ENCODE measurements around the gene RBM20.
"Not testable (repeated sequence)": the region's sequence is repeated elsewhere in the genome, so short reads cannot be mapped to it uniquely, and the experiment has no call there.

The RBM20 gene

DNA sequence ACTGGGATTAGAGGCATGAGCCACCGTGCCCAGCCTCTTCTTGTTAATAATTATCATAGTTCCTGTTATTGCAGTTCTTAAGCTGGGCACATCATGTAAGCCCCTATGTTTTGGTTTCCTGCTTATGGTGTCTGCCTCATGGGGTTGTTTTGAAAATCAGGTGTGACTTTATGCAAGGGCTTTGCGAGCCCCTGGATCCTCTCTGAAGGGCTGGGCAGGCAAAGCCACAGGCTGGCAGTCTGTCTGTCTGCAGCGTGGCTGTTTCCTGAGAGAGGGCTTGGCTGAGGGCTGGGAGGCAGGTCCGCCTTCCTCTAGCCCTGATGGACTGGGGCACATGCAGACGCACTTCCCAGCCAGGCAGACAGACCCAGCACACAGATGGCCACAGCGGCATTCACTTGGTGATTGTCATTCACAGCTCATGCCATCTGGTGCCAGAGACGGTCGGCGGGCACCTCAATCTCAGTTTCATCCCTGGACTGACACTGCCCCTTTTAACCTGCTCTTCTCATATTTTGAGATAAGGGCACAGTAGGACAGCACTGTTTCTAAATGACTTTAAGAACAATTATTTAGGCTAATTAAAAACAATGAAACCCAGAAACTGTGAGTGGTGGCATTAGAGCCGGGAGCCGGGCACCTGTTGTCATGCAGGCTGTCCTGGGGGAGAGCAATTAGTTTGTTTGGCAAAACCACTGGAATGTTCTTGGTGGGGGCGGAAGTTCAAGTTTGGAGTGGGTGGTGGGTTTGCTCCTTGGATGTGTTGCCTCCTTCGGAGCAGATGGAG is 35.5 kb downstream of the RBM20 start:
- no peak for DNase-seq

DNA sequence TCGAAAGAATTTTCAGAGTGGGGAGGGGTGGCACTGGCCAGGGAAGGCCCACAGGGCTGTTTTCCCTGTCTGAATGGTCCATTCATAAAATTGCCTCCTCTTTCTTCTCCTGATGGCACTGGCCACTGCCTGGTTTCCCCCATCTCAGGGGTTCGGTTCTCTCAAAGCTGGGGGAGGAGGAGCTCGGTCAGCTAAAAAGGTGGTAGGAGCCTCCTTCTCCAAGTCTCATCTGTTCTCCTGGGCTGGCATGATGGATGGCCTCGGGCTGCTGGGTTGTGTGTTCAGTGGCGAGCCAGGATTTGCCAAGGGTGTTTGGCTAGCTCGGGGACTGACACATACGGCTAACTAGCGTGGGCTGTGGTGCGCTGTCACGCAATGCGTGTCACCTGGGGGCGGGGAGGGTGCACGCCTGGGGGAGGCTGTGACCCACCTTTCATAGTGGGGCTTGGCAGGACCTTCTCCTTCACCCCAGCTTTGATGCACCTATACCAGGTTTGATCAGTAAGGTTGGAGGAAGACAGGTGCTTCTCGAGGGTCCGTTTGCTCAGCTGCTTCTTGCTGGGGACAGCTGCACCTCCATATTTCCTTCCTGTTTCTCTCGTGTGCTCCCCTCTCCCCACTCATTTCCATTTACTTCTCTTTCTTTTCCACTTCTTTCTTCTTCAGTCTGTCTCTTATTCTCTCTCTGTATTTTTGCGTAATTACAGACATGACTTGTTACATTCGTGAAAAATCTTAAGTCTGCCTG is 36.3 kb downstream of the RBM20 start:
- no peak for DNase-seq

GRCh38 chr10:110681023-110681681 is 37.0 kb downstream of the RBM20 start:
- peak; percentile 2 to 21 for DNase-seq

DNA sequence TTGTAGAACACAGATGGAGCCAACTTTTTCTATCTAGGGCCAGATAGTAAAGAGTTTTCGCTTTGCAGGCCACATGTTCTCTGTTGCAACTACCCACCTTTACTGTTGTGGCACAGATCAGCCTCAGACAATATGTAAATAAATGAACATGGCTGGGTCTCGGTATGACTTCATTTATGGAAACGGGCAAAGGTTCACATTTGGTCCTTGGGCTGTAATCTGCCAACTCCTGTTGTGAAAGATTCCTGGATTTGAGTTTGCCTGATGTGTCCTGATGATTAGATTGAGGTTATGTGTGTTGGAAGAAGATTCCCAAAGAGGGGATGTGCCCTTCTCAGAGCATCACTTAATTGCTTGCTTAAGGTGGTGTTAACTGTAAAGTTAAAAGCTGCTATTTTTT is 38.2 kb downstream of the RBM20 start:
- no peak for DNase-seq

- no peak for DNase-seq
These were observed 40.8 kb downstream of the RBM20 start for GRCh38 chr10:110684800-110685446.

DNA sequence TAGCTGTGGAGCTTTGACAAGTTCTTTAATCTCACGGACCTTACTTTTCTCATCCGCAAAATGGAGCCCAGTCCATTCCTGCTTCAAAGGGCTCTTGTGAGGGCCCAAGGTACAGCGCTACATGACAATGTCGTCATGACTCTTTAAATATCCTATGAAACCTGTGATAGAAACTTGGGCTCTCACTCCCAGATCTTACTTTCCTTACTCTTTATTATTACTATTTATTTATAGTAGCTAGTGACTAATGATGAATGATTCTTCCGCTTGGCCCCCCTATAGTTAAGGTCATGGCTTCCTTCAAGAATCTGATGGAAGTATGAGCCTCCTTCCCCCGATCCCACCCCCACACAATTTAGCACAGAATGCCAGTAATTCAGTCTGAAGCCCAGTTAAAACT is 41.9 kb downstream of the RBM20 start:
- no peak for DNase-seq

DNA sequence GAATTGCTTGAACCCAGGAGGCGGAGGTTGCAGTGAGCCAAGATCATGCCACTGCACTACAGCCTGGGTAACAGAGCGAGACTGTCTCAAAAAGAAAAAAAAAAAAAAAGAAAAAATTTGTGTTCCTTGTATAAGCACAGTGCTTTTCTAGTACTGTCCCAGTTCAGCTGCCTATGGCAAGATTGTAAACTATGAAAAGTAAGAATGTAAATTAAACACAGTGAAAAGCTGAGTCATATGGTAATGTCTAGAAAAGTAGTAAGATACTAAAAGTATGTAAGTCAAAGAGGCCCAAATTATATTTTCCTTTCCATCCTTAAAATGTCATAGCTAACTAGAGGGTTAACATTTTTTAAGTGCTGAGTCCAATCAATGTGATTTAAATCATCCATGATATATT is 42.8 kb downstream of the RBM20 start:
- DNase-seq, result no peak

DNA sequence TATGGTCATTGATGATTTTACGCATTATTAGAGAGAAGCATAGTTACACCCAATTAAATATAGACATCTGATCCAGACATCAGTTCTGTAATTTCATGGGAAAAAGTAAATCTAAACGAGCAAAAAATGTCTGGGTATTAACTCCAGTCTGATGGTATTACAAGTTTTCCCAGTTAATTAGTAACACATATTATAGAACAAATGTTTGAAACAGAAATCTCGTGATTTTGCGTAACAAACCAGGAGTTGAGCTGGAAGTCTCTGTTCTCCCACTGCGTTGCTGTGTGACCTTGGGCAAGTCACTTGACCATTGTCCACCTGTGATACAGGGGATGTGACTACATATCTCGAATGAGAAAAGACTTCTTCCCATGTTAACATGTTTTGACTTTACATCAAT is 43.3 kb downstream of the RBM20 start:
- no peak for DNase-seq

GRCh38 chr10:110691139-110691538 is 47.0 kb downstream of the RBM20 start:
- DNase-seq, result no peak

DNA sequence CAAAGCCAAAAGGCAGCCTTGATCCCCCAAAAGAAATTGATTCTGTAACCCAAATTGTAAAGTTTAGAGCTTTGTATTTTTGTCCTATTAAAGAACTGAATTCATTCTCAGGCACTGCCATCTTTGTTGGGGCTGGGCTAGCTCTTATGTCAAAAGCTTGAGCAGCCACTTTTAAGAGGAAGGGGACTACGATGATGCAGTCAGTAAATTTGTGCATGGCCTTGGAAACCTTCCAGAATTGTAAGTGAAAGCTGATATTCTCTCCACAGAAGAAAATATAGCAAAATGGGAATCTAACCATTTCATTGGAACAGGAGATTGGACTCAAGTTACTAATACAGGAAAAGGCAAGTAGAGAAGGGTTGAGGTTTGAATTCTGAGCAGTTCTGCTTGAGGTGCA is 50.1 kb downstream of the RBM20 start:
- no peak for DNase-seq

DNA sequence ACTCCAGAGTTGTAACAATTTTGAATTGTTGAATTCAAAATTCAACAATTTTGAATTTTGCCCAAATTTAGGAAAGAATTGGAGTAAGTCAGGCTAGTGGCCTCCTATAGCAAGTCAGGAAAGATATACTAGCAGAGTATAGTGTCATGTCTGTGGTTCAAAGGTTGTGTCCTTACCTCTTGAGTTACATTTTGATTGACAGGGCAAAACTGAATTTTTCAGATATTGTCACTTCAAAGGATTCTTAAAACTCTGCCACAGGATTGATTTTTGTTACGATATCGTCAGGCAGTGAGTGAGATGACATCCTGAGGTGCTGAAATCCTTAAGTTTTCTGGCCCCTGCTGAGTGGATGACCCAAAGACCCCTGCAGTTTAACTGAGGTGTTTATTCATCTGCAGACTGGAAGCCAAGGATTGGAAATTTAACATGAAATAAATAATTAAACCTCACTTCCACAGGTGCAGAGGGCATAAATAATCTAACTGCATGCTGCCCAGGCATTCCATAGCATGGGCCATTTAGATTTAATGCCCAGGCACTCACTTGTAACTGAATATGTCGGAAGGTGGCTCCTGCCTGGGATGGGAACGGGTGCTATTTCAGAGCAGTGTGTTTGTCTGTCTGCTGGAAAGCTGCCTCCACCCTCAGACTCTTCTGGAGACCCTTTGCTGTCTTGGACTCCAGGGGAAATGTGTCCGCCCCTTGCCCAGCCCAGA is 50.8 kb downstream of the RBM20 start:
- DNase-seq, result no peak

- DNase-seq, result no peak
These were observed 51.4 kb downstream of the RBM20 start for GRCh38 chr10:110695539-110695886.

- DNase-seq, result no peak
These were observed 52.3 kb downstream of the RBM20 start for GRCh38 chr10:110696436-110696835.

GRCh38 chr10:110698340-110698739 is 54.2 kb downstream of the RBM20 start:
- DNase-seq, result no peak

- DNase-seq, result no peak
These were observed 54.7 kb downstream of the RBM20 start for GRCh38 chr10:110698782-110699201.

GRCh38 chr10:110699859-110700468 is 55.8 kb downstream of the RBM20 start:
- no peak for DNase-seq

DNA sequence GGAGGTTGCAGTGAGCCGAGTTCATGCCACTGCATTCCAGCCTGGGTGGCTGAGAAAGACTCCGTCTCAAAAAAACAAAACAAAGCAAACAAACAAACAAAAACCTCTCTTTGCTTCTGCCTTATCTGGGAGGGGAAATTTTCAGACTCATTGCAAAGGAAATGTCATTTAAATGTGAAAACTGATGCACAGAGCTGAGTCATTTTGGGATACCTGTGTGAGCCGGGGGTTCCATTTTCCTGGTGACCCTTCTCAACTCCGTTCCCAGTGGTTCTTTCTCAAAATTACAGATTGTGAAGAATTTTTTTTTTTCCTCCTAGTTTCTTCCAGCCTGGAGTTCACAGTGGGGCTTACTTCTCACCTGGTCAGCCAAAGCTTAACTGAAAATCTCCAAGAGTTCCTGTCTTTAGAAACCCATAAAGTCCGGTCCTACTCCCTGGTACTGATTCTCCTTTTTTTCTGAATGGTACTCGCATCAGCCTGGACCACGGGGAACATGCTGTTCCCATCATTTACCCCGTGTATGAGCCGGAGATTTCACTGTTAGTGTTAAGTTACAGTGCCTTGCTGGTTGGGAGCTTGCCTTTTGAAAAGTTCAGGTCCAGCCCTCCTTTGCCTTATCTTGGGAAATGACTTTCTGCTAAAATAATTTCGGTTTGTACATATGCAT is 56.9 kb downstream of the RBM20 start:
- DNase-seq, result no peak

- DNase-seq, result no peak
These were observed 57.5 kb downstream of the RBM20 start for GRCh38 chr10:110701617-110701971.

DNA sequence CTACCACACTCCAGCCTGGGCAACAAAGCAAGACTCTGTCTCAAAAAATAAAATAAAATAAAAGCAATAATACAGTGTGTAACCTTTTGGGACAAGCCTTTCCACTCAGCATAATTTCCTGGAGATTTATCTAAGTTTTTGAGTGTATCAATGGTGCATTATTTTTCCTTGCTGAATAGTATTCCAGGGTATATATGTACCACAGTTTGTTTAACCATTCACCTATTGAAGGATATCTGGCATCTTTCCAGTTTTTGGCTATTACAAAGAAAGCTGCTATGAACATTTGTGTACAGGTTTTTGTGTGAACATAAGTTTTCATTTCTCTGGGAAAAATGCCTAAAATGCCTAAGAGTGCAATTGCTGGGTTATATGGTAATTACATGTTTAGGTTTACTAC is 59.9 kb downstream of the RBM20 start:
- no peak for DNase-seq

DNA sequence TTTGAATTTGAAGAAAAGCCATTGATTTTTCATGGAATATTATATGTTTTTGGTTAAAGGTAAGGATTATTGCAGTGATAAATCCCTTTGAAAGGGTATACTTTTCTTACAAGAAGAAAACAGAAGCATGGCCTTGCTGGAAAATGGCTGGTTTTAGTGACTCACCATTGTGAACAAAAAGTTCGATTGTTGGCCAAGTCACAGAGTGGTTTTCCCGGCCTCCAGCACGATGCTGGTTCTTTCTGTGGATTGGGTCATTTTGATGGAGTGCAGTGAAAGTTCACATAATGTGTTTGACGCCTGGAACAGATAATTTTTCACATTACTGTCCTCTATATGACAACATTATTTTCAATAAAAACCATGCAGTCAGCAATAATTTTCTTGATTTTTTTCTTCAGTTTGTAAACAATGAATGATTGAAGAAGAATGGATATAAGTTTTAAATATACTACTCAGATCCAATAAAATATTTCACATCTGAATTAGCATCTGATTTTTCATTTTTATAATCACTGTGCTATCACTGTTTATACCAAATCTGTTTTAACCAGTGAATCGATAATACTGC is 60.9 kb downstream of the RBM20 start:
- no peak for DNase-seq

DNA sequence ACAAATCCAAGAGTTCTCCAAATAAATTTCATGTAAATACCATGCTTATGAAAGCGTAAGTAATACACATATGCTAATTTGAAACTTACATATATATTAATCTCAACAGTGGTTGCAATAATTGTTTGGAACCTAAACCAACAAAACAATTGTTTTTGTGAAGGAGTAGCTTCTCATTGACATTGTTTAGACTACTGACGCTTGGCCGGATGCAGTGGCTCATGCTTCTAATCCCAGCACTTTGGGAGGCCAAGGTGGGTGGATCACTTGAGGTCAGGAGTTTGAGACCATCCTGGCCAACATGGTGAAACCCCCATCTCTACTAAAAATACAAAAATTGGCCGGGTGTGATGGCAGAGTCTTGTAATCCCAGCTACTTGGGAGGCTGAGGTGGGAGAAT is 61.5 kb downstream of the RBM20 start:
- not testable (repeated sequence) for DNase-seq
